K562 (cell line): Measurements from ENCODE around the gene MRPL33. TPM values are rescaled to one million over a fixed set of nuclear protein-coding genes. Genes with fewer than 3 reads are reported as not detected.

ENCODE experiments used
- ATAC-seq: fragments of 200-7000 bp; cut with Tn5 transposase; 3 replicates; pipeline ENCODE4 v1.9.1; 2020; ENCODE audit warnings: moderate library complexity
- BruUV-seq: library from RNA; stranded (reverse); fragments of 400-500 nt; replicated peaks from 2 replicates; lab custom pipeline; 2021; lab: Mats Ljungman, UMichigan
- CTCF ChIA-PET: fragments of 300-600 bp; formaldehyde crosslinking; extraction: SDS; loops from one replicate; lab custom pipeline; 2021; ENCODE audit warnings: low intra/inter-chr PET ratio; lab: Yijun Ruan, JAX
- POLR2A ChIA-PET: fragments of 300-600, 350-650 bp; sonication (Branson Sonifier 250); formaldehyde crosslinking; extraction: SDS; loops from one replicate; lab custom pipeline; 2021; ENCODE audit warnings: antibody characterized with exemption, inconsistent platforms; lab: Yijun Ruan, JAX
- DNase-seq, 4 experiments: peaks; one replicate each; pipeline versions ENCODE4 v3.0.0 to v3.0.0-alpha.2; 2011 to 2018; ENCODE audit warnings: low spot score in 3 of 4, mixed read lengths in 3 of 4; ENCODE audit errors: extremely low read depth in 1 of 4
- FAIRE-seq: peaks from 2 replicates; lab custom pipeline; 2011; peaks lifted over from hg19 to GRCh38; lab: Jason Lieb, UNC
- H2AFZ ChIP-seq: 2 replicates; pipeline ENCODE4 v1.6.0; 2011; ENCODE audit warnings: low read depth, low read length, control low read depth, inconsistent platforms
- H3K27ac ChIP-seq: fragments of 200-600 bp; 3 replicates; pipeline ENCODE4 v1.8.0; 2011; ENCODE audit warnings: low read depth, mild to moderate bottlenecking, control low read depth, inconsistent platforms, low read length, moderate library complexity, mixed read lengths; ENCODE audit errors: extremely low read depth
- H3K27me3 ChIP-seq, 2 experiments: fragments of 300-600 bp in 1 of 2; 2 replicates in 1 of 2; 3 replicates in 1 of 2; pipeline versions ENCODE4 v1.6.0 to v1.8.0; 2011; ENCODE audit warnings: inconsistent platforms in 2 of 2, low read length in 2 of 2, mild to moderate bottlenecking in 1 of 2, mixed read lengths in 1 of 2, moderate library complexity in 1 of 2; ENCODE audit not compliant: control insufficient read depth in 2 of 2, insufficient read depth in 2 of 2
- H3K36me3 ChIP-seq: fragments of 300-600 bp; 3 replicates; pipeline ENCODE4 v1.8.0; 2011; ENCODE audit warnings: mild to moderate bottlenecking, low read length, inconsistent platforms; ENCODE audit not compliant: control insufficient read depth, insufficient read depth
- H3K4me1 ChIP-seq, 2 experiments: fragments of 200-600 bp in 1 of 2; replicated peaks in 1 of 2; 2 replicates in 1 of 2; 3 replicates in 1 of 2; pipeline versions ENCODE4 v1.5.1 to v1.8.0; 2011; ENCODE audit warnings: inconsistent platforms in 2 of 2, low read length in 2 of 2, mild to moderate bottlenecking in 1 of 2, mixed read lengths in 1 of 2, moderate library complexity in 1 of 2; ENCODE audit not compliant: control insufficient read depth in 2 of 2, insufficient read depth in 2 of 2
- H3K4me2 ChIP-seq: 2 replicates; pipeline ENCODE4 v1.6.1; 2011; ENCODE audit warnings: low read length, control low read depth, inconsistent platforms, mixed read lengths; ENCODE audit not compliant: insufficient read depth
- H3K4me3 ChIP-seq: fragments of 200-600 bp; sonication (generic), shearing (Covaris generic); 2 replicates; pipeline ENCODE4 v1.5.1; 2016; ENCODE audit warnings: control low read depth, inconsistent platforms
- H3K79me2 ChIP-seq: fragments of 200-600 bp; 3 replicates; pipeline ENCODE4 v1.8.0; 2011; ENCODE audit warnings: low read length, inconsistent platforms; ENCODE audit not compliant: control insufficient read depth, insufficient read depth
- H3K9ac ChIP-seq, 2 experiments: 2 replicates each; pipeline versions ENCODE4 v1.6.0 to v1.6.1; 2011; ENCODE audit warnings: low read depth in 2 of 2, low read length in 2 of 2, control low read depth in 1 of 2, inconsistent platforms in 1 of 2, mild to moderate bottlenecking in 1 of 2, mixed read lengths in 1 of 2; ENCODE audit not compliant: insufficient read depth in 1 of 2
- H3K9me1 ChIP-seq: one replicate; pipeline ENCODE4 v1.6.0; 2011; ENCODE audit warnings: inconsistent platforms, mild to moderate bottlenecking, low read length, moderate library complexity; ENCODE audit not compliant: control insufficient read depth, insufficient read depth
- H3K9me3 ChIP-seq: replicated peaks from 2 replicates; pipeline ENCODE4 v1.5.1; 2011; ENCODE audit warnings: low read depth, low read length, inconsistent platforms; ENCODE audit not compliant: control insufficient read depth, insufficient read depth
- H4K20me1 ChIP-seq: replicated peaks from 2 replicates; pipeline ENCODE4 v1.6.1; 2011; ENCODE audit warnings: low read length, inconsistent platforms, mixed read lengths; ENCODE audit not compliant: control insufficient read depth, insufficient read depth
- CTBP1 ChIP-seq: fragments of 450-650 bp; IDR thresholded peaks from 2 replicates; pipeline ENCODE4 v1.6.1; 2016; ENCODE audit warnings: borderline replicate concordance
- JUND ChIP-seq, 2 experiments: IDR thresholded peaks; 2 replicates in 1 of 2; 3 replicates in 1 of 2; pipeline ENCODE4 v1.6.1; 2011; ENCODE audit warnings: borderline replicate concordance in 2 of 2, low read depth in 2 of 2, low read length in 2 of 2, improper control_type of control experiment in 1 of 2, missing biosample characterization in 1 of 2, missing genetic modification characterization in 1 of 2, missing genetic modification reagents in 1 of 2
- MAZ ChIP-seq, 2 experiments: fragments of 450-650 bp in 1 of 2; sonication (generic) in 1 of 2; formaldehyde crosslinking; IDR thresholded peaks in 1 of 2; conservative IDR thresholded peaks in 1 of 2; 2 replicates each; pipeline versions ENCODE4 v1.4.0 to v1.5.0; 2020; ENCODE audit warnings: mild to moderate bottlenecking in 1 of 2, missing genetic modification reagents in 1 of 2
- RAD21 ChIP-seq, 2 experiments: fragments of 250-450 bp in 1 of 2; fragments of 450-650 bp in 1 of 2; sonication (Bioruptor Pico) in 1 of 2; formaldehyde crosslinking in 1 of 2; IDR thresholded peaks in 1 of 2; conservative IDR thresholded peaks in 1 of 2; 2 replicates each; pipeline versions ENCODE4 v1.4.0 to v1.8.0; 2020 to 2022; ENCODE audit warnings: mild to moderate bottlenecking in 2 of 2, moderate library complexity in 1 of 2
- RB1 ChIP-seq: fragments of 450-650 bp; IDR thresholded peaks from 2 replicates; pipeline ENCODE4 v1.6.1; 2017; ENCODE audit warnings: low read depth, mild to moderate bottlenecking
- SMC3 ChIP-seq: conservative IDR thresholded peaks from 2 replicates; pipeline ENCODE4 v1.6.1; 2011; ENCODE audit warnings: low read depth, low read length, improper control_type of control experiment; ENCODE audit not compliant: insufficient read depth
- SOX6 ChIP-seq: fragments of 450-650 bp; IDR thresholded peaks from 2 replicates; pipeline ENCODE4 v1.6.1; 2014; ENCODE audit warnings: mild to moderate bottlenecking
- TEAD1 ChIP-seq, 2 experiments: fragments of 450-650 bp in 1 of 2; sonication (generic) in 1 of 2; formaldehyde crosslinking; IDR thresholded peaks; 2 replicates each; pipeline versions ENCODE4 v1.4.0 to v1.8.0; 2020 to 2022; ENCODE audit warnings: mild to moderate bottlenecking in 2 of 2, missing genetic modification reagents in 1 of 2
- ZNF780A ChIP-seq: fragments of 250-450 bp; sonication (Bioruptor Pico); IDR thresholded peaks from 2 replicates; pipeline ENCODE4 v1.5.0; 2021; ENCODE audit warnings: mild to moderate bottlenecking
- WGBS: fragments of 100-300 bp; shearing (Covaris generic); methylation state at CpG from one replicate; pipeline ENCODE4 v1.1.6; 2016; ENCODE audit warnings: low coverage, mixed read lengths; ENCODE audit not compliant: insufficient coverage; ENCODE audit errors: missing lambda C conversion rate; 5-methylcytosine and 5-hydroxymethylcytosine counted together
- in situ Hi-C: fragments of 300-500 bp; cut with MboI; formaldehyde crosslinking; loops from 4 replicates; pipeline ENCODE4 v1.15.0; 2018; ENCODE audit warnings: inconsistent platforms, mixed read lengths
- intact Hi-C: fragments of 100-400 bp; cut with micrococcal nuclease; formaldehyde crosslinking; loops from 2 replicates; pipeline ENCODE4 v1.14.2; 2022
- polyA plus RNA-seq, 8 experiments: library from polyadenylated mRNA; depleted of rRNA in 4 of 8; stranded (reverse) in 5 of 8; unstranded in 3 of 8; fragments of >200 nt; fragmentation: Nextera tagmentation in 2 of 8; fragmentation: Illumina TruSeq in 1 of 8; extraction: Ambion mirVana in 2 of 8; extraction: Trizol in 1 of 8; gene quantifications; 2 replicates each; pipeline versions ENCODE4 v1.2.1 to v1.2.3, GENCODE V29; 2011 to 2014; ENCODE audit warnings: inconsistent platforms in 1 of 8, missing spikeins in 1 of 8
- total RNA-seq, 7 experiments: library from RNA; depleted of rRNA in 6 of 7; stranded (reverse); fragments of >200 nt in 6 of 7; fragmentation: Illumina TruSeq in 2 of 7; extraction: Trizol in 2 of 7; gene quantifications; 2 replicates each; pipeline versions ENCODE4 v1.2.1 to v1.2.3, GENCODE V29; 2011 to 2021; ENCODE audit warnings: low replicate concordance in 1 of 7
- TF ChIP-seq, protein P1 (sequence below): fragments of 450-650 bp; IDR thresholded peaks from 2 replicates; pipeline ENCODE4 v1.6.1; 2016
- TF ChIP-seq, protein P2 (sequence below): fragments of 450-650 bp; formaldehyde crosslinking; IDR thresholded peaks from 2 replicates; pipeline ENCODE4 v1.4.0; 2020; ENCODE audit warnings: mild to moderate bottlenecking, moderate library complexity

MRPL33 gene
- total and polyA plus RNA-seq, 9 of the 15 experiments (the other 6 are each of a cell fraction or from before 2014, with no cell fraction given) = 68.3 to 338 (median 226) TPM

DNA sequence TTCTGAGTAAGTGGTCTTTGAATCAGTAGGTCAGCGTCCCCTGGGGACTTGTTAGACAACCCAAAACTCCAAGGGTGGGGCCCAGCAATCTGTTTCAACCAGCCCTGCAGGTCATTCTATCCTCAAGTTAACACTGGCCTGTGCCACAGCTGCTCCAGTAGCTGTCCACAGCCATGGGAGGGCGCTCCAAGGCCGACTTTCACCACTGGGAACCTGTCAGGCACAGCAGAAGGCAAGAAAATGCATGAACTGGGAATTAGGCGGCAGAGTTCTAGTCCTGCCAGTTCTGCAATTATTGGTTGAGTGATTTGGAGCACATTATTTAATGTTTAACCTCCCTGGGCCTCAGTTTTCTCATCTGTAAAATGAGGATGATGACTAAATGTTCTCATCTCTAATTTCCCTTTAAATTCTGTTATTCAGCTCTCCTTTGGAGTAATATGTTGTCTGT lies 17.4 kb upstream of the MRPL33 start:
- no peaks in the 10 kb centered on the region for H3K27me3 ChIP-seq
- peak; percentile 87 for FAIRE-seq
- in situ Hi-C loops = no loop called here
- H3K4me2 ChIP-seq = no peak overlapping the region
- DNase-seq = peak; percentile 72 to 86 (median 73)
- H3K4me3 ChIP-seq = no peak overlapping the region
- H3K9ac ChIP-seq = no peak overlapping the region
- peaks cover 2% of the 10 kb centered on the region for H3K9me3 ChIP-seq
- ATAC-seq = peak; percentile 91
- no peaks in the 10 kb centered on the region for H3K9me1 ChIP-seq
- H3K79me2 ChIP-seq = no peaks in the 10 kb centered on the region
- no TSS peak for BruUV-seq
- ChIA-PET POLR2A (interaction anchor here (0.6 to 2.1 kb wide), 6 partner anchors 10 to 802 kb away, joined by 3 to 10 read pairs (median 3); no protein-coding TSS in a partner anchor), CTCF (interaction anchor here (0.7 to 2.5 kb wide), 3 partner anchors 50 to 657 kb away, joined by 3 to 17 read pairs (median 11); no protein-coding TSS in a partner anchor)
- peaks cover 10 to 18% of the 10 kb centered on the region in 2 experiments for H3K4me1 ChIP-seq
- no peak overlapping the region for H2AFZ ChIP-seq
- WGBS = 2% methylated on average over 4 of the region's 4 CpGs
- intact Hi-C loops = loop anchor here (1.0 to 10.0 kb wide), 4 partner anchors 51 to 699 kb away; partner anchors contain the start of genes BABAM2 and RBKS
- H3K27ac ChIP-seq = no peak overlapping the region
- H3K36me3 ChIP-seq = no peaks in the 10 kb centered on the region
- H4K20me1 ChIP-seq = no peaks in the 10 kb centered on the region
- TF ChIP-seq, protein P1, sequence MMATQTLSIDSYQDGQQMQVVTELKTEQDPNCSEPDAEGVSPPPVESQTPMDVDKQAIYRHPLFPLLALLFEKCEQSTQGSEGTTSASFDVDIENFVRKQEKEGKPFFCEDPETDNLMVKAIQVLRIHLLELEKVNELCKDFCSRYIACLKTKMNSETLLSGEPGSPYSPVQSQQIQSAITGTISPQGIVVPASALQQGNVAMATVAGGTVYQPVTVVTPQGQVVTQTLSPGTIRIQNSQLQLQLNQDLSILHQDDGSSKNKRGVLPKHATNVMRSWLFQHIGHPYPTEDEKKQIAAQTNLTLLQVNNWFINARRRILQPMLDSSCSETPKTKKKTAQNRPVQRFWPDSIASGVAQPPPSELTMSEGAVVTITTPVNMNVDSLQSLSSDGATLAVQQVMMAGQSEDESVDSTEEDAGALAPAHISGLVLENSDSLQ = 0 out of 2 replicates have a peak, but pooled peaks have one; percentile 19
- TF ChIP-seq SMC3 (peak; percentile 83), SOX6 (0 out of 2 replicates have a peak, but pooled peaks have one; percentile 31), RAD21 (CRISPR knock-in tag; conservative IDR thresholded peaks at IDR 0.05 in 1 of 2, IDR thresholded peaks at IDR 0.05 in 1 of 2) (peak; percentile 93 to 95), MAZ (CRISPR knock-in tag; conservative IDR thresholded peaks at IDR 0.05 in 1 of 2, IDR thresholded peaks at IDR 0.05 in 1 of 2) (peak in 1 of 2 experiments; percentile 56; a peak in 1 of 4 replicates), RB1 (peak; percentile 58; the same call in 1 of the 2 replicates), TEAD1 (CRISPR knock-in tag; IDR thresholded peaks at IDR 0.05) (peak in 1 of 2 experiments; percentile 15; a peak in 1 of 4 replicates), ZNF780A (CRISPR knock-in tag) (no peak), JUND (IDR thresholded peaks at IDR 0.05; ENCODE audit: borderline replicate concordance, low read depth, low read length) (0 out of 2 replicates have a peak, but pooled peaks have one; percentile 17), JUND (tag; IDR thresholded peaks at IDR 0.05; ENCODE audit: borderline replicate concordance, low read depth, low read length) (no peak), CTBP1 (peak; percentile 43; the same call in 1 of the 2 replicates)
- TF ChIP-seq, protein P2, sequence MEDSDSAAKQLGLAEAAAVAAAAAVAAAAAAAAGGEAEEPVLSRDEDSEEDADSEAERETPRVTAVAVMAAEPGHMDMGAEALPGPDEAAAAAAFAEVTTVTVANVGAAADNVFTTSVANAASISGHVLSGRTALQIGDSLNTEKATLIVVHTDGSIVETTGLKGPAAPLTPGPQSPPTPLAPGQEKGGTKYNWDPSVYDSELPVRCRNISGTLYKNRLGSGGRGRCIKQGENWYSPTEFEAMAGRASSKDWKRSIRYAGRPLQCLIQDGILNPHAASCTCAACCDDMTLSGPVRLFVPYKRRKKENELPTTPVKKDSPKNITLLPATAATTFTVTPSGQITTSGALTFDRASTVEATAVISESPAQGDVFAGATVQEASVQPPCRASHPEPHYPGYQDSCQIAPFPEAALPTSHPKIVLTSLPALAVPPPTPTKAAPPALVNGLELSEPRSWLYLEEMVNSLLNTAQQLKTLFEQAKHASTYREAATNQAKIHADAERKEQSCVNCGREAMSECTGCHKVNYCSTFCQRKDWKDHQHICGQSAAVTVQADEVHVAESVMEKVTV (CRISPR knock-in tag) = peak; percentile 89
